ENCODE data around the gene TRAK1. TPM values are rescaled to one million over a fixed set of nuclear protein-coding genes. Genes with fewer than 3 reads are reported as not detected.

TRAK1 gene
- total and polyA plus RNA-seq, 10 of the 15 experiments (the other 5 are each of a cell fraction or from before 2014, with no cell fraction given): 6.6 to 46.2 (median 23.7) TPM

- TF ChIP-seq IKZF2 (IDR thresholded peaks at IDR 0.05) (no peak), HDAC2 (IDR thresholded peaks at IDR 0.05) (no peak), NFYA (IDR thresholded peaks at IDR 0.05; ENCODE audit: borderline replicate concordance, low read depth, low read length) (no peak), ASH2L (IDR thresholded peaks at IDR 0.05; ENCODE audit: borderline replicate concordance, low read depth) (no peak), BCLAF1 (IDR thresholded peaks at IDR 0.05) (no peak), TCF3 (IDR thresholded peaks at IDR 0.05; ENCODE audit: borderline replicate concordance, insufficient read depth, low read depth, low read length) (no peak), FOXK2 (IDR thresholded peaks at IDR 0.05) (no peak), MEF2A (IDR thresholded peaks at IDR 0.05; ENCODE audit: insufficient read depth, low read depth, low read length) (no peak)
Measured at GRCh38 chr3:42148982-42149432, 57.9 kb downstream of the TRAK1 start (continued).

GRCh38 chr3:42149532-42149931, 58.4 kb downstream of the TRAK1 start:
- WGBS (ENCODE audit: insufficient coverage, insufficient replicate concordance, low lambda C conversion rate, missing lambda C conversion rate): 93% methylated on average over 8 of the region's 8 CpGs
- Histone ChIP-seq H3K4me1 (ENCODE audit: control insufficient read depth, insufficient read depth, low read length) (peaks cover 4% of the 10 kb centered on the region; the same call in 1 of the 2 replicates), H3K27me3 (replicated peaks in 1 of 2; ENCODE audit: control insufficient read depth in 2 of 2, insufficient read depth in 2 of 2, low read length in 1 of 2) (no peaks in the 10 kb centered on the region), H3K4me3 (no peak overlapping the region), H3K9ac (ENCODE audit: control insufficient read depth, insufficient read depth, low read length) (no peak overlapping the region), H3K36me3 (ENCODE audit: control insufficient read depth in 2 of 2, insufficient read depth in 2 of 2, low read length in 1 of 2) (peaks cover 0 to 3% of the 10 kb centered on the region in 2 experiments; a peak in 1 of 4 replicates), H3K4me2 (ENCODE audit: control insufficient read depth, insufficient read depth) (no peak overlapping the region), H4K20me1 (ENCODE audit: control insufficient read depth, insufficient read depth) (no peaks in the 10 kb centered on the region), H3K9me3 (replicated peaks; ENCODE audit: control insufficient read depth, insufficient read depth, low read length) (no peaks in the 10 kb centered on the region), H3K27ac (ENCODE audit: control insufficient read depth, insufficient read depth) (no peak overlapping the region), H3K79me2 (ENCODE audit: control insufficient read depth, insufficient read depth, low read length) (peaks cover 11% of the 10 kb centered on the region), H2AFZ (ENCODE audit: control insufficient read depth, low read depth, low read length) (no peak overlapping the region)
- ChIA-PET SMC1A (ENCODE audit: uncharacterized antibody, unreplicated experiment) (no interaction called here), POLR2A (no interaction called here), CTCF (interaction anchor here (0.7 kb wide), 1 partner anchor 13 kb away, joined by 3 read pairs; no protein-coding TSS in a partner anchor), RAD21 (ENCODE audit: unreplicated experiment) (no interaction called here)
- intact Hi-C loops (cut with micrococcal nuclease; ENCODE audit: unreplicated experiment) (no loop called here), in situ Hi-C loops (cut with MboI) (no loop called here)
- no peak for DNase-seq (ENCODE audit: low read depth, low spot score)
- FAIRE-seq: no peak
- BruUV-seq (replicated peaks): no TSS peak
- no peak for ATAC-seq
- TF ChIP-seq EGR1 (IDR thresholded peaks at IDR 0.05; ENCODE audit: borderline replicate concordance in 1 of 2, low read depth in 2 of 2, low read length in 2 of 2) (no peak), ZBTB40 (IDR thresholded peaks at IDR 0.05; ENCODE audit: borderline replicate concordance) (no peak), TAF1 (IDR thresholded peaks at IDR 0.05; ENCODE audit: borderline replicate concordance, low read depth, low read length) (no peak), ZNF207 (IDR thresholded peaks at IDR 0.05; ENCODE audit: borderline replicate concordance) (no peak), SMC3 (IDR thresholded peaks at IDR 0.05; ENCODE audit: borderline replicate concordance, low read length) (no peak), RELB (IDR thresholded peaks at IDR 0.05; ENCODE audit: low read depth) (no peak), PML (IDR thresholded peaks at IDR 0.05; ENCODE audit: low read length) (no peak), JUNB (IDR thresholded peaks at IDR 0.05) (no peak), HDAC2 (IDR thresholded peaks at IDR 0.05) (no peak)

Measured in GM12878 (cell line).